Breast epithelium (tissue), 3 donors: ENCODE data around the gene ACYP1.

Experiments used
- POLR2A ChIP-seq: fragments of 450-650 bp; IDR thresholded peaks from one replicate; pipeline ENCODE4 v1.6.1; 2016; ENCODE audit warnings: antibody characterized with exemption, mild to moderate bottlenecking, moderate library complexity
- POLR2AphosphoS5 ChIP-seq, 3 donors: sonication (generic); formaldehyde crosslinking; IDR thresholded peaks; one replicate each; pipeline ENCODE4 v1.6.1; 2017; ENCODE audit warnings: antibody characterized with exemption in 3 of 3
- TF ChIP-seq, protein P1 (sequence below), 3 donors: fragments of 450-650 bp; IDR thresholded peaks; one replicate each; pipeline ENCODE4 v1.5.1; 2016 to 2017; ENCODE audit warnings: antibody characterized with exemption in 3 of 3, mild to moderate bottlenecking in 3 of 3, moderate library complexity in 3 of 3

DNA sequence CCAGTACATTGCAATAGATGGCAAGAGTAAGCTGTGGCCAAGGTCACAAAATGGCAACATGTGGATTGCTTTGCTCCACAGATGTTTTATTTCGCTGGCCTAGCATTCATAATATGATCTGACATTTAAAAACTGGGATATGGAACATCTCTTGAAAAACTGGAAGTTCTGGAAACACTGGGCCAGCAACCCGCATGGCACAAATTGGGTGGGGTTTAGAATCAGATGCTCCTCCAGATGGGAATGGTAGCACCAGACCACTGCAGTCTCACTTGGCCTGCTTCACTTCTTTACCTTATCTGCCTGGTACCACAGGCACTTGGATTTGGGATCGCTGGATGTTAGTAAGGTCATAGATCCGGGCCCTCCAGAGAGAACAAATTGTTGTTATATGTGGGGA, 15.7 kb upstream of the ACYP1 start:
- TF ChIP-seq POLR2A (no peak), POLR2AphosphoS5 (IDR thresholded peaks at IDR 0.05) (no peak)
- TF ChIP-seq, protein P1, sequence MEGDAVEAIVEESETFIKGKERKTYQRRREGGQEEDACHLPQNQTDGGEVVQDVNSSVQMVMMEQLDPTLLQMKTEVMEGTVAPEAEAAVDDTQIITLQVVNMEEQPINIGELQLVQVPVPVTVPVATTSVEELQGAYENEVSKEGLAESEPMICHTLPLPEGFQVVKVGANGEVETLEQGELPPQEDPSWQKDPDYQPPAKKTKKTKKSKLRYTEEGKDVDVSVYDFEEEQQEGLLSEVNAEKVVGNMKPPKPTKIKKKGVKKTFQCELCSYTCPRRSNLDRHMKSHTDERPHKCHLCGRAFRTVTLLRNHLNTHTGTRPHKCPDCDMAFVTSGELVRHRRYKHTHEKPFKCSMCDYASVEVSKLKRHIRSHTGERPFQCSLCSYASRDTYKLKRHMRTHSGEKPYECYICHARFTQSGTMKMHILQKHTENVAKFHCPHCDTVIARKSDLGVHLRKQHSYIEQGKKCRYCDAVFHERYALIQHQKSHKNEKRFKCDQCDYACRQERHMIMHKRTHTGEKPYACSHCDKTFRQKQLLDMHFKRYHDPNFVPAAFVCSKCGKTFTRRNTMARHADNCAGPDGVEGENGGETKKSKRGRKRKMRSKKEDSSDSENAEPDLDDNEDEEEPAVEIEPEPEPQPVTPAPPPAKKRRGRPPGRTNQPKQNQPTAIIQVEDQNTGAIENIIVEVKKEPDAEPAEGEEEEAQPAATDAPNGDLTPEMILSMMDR (IDR thresholded peaks at IDR 0.05): no peak
